ENCODE results near the gene FAM222A. TPM values are rescaled to one million over a fixed set of nuclear protein-coding genes. Genes with fewer than 3 reads are reported as not detected.

FAM222A gene
- polyA plus RNA-seq (ENCODE audit: insufficient read length) = 11.0 TPM

DNA sequence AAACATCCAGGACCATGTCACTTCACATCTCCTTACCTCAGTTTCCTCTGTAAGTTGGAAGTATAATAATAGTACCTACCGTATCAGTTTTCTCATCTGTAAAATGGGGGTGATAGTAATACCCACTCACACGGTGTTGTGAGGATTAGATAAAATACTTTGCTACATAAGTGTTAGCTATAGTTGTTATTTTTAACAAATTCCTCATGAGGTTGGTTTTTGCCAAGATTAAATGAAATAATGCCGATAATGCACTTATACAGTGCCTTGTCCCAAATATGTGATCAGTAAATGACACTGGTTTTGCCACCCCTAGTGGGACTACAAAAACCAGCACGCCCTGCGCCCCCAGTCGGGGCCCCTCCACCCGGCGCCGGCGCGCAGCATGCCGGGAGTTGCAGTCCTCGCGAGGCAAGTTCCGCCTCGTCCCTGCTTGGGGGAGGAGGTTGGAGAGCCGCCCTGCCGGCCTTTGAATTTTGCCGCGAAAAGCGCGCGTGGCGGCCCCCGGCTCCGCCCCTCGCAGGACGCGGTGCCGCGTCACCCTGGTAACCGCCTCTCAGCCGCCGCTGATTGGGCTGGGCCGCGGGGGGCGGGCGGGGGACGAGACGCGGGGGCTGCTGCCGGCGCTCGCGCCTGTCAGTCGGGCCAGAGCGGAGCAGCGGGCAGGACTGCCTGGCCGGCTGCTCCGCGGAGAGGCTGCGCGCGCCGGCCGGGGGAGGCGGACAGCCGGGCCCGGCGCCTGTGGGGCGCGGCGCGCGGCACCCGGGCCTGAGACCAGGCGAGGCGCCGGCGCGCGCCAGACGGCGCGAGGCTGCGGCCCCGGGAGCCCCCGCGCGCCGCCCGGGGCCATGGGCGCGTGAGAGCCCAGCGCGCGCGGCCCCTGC, at the start of gene FAM222A:
Gene FAM222A, plus strand, starts transcription at position 639 of the 884 bp plus-strand sequence. CDS start 30,322 bp downstream, outside the sequence.
- peak; percentile 99 for DNase-seq

DNA sequence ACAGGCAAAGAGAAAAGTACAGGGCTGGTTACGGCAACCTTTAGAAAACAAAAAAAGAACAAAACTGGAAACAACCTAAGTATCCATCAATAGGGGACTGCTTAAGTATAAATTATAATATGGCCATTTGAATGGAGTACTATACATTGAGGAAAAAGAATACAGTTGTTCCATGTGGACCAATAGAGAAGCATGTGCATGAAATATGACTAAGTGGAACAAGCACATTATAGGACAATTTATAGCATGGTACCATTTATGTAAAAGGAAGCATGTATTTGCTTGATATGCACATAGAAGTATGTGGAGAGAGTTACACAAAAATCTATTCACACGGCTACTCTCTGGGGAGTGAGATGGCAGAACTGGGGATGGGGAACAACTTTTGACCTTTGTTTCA, 49.2 kb upstream of the FAM222A start:
- no peak for DNase-seq

DNA sequence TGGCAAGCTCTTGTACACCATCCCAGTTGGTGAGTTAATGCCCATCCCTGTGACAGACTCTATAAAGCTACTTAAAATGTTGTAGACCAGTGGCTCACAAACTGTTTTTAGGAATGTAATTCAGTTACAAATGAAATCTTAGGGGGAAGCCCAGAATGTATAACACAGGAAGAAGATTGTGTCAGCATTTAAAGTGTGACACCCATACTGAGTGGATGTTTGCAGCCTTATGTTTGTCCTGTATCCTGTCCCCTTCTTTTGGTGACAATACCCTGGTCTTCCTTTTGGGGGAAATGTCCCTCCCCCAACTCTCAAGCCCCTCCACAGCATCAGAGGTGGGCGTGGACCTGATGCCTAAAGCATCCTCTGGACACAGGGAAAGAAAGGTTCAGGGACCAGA, 47.6 kb upstream of the FAM222A start:
- DNase-seq = no peak

DNA sequence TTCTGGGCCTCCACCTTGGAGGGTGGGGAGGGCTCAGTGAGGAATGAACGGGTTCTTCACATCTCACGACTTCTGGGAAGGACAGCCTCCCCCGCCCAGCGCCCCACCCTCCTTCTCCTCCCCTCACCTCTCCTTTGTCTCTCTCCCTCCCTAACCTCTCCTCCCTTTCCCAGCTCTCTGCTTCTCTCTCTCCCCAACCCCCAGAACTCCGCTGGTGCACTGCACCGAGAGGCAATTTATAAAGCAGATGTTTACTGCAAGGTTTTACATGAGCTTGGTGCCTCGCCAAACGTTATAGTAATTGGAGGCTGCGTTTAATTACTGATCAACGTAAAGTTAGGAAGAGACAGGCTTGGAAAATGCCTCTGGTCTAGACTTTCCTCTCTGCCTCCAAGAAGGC, 42.9 kb upstream of the FAM222A start:
- DNase-seq = no peak

DNA sequence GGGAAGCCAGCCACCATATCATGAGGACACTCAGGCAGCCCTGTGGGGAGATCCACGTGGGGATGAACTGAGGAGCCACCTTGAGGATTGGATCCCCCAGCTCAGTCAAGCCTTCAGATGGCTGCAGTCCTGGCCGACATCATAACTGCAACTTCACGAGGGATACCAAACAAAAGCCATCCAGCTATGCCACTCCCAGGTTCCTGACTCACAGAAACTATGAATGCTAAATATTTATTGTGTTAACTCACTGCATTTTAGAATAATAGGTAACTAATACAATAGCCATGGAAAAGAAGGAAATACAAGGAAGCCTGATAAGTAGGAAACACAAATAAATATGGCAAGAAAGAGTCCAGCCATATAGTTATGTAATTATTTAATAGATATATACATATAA, 42.1 kb upstream of the FAM222A start:
- no peak for DNase-seq

DNA sequence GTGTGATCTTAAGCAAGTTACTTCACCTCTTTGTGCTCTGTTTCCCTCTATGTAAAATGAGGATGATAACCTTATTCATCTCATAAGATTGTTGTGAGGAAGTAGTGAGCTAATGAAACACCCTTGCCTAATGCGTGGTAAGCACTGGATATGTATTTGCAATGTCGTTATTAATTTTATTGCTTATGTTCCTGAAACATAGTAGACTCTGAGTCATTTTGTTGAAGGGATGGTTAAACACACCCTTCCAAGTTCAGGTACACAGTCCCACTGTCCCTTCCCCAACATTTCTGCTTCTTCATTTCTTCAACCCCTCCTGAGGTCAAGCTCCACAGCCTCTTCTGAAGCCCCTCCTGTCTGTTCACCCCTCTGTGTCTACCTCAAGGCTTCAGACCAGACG, 40.2 kb upstream of the FAM222A start:
- DNase-seq = no peak

DNA sequence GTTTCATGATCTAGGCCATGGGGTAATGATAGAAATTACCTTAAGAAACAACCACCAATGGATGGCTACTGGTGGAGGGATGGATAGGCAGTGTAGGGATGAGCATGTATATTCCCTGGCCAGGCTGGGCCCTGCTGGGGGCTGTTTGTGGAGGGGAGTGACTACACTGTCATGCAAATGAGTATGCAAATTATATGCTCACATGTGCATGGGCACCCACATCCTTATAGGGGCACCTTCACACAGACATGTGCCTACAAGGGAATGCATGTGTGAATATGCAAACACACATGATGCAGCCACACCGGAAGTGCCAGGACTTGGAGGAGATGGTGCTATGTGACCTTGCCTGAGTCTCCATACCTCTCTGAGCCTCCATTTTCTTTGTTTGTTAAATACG, 39.7 kb upstream of the FAM222A start:
- no peak for DNase-seq

DNA sequence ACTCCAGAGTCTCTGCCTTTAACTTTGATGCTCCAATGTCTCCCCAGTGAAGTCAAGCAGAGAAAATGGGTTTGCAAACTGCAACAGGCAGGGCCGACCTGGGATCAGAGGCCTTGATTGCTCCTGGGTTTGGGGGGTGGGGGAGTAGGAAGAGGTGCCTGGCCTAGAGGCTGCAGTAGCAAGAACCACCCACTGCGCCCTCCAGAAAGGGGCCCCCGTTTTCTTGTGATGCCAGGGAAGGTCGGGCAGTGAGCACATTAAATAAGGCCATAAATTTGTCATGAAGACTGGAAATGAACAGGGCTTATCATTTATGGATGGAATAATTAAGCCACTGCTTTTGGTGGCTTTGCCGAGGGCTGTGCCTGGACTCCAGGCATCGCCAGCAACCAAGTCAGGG, 38.2 kb upstream of the FAM222A start:
- DNase-seq = no peak

DNA sequence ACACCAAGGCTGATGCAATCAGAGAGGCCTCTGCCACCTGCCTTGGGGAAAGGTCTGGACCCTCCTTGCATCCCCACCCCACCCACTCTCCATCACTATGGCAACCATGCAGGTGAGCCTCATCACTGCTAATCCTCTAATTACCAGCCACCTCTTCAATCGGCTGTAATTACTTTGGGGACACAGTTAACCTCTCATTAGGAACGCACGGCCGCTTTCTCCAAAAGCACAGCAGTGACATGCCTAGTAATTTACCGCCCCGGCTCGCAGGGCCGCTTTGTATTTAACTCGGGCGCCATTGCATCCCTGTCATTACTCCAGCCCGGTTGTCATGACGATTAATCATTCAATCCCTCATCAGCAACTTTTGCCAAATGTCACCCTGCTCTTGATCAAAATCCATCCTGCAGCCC, 36.3 kb upstream of the FAM222A start:
- no peak for DNase-seq

DNA sequence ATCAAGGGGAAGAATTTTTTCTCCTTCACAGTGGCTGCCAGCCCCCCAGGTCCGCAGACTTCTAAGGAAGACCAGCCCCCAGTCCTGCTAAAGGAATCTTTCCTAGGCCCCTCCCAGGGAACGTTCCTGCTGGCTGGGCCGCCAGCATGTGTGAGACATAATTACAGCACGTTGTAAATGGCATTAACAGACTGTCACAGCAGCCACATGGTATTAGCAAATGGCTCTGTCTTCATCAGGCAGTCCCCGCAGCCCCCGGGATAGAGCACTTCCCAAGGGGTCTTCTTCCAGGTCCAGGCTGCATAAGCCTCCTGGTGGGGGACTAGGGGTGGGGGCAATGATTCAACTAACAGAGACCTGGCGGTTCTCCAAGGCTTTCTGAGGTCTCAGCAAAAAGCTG, 34.9 kb upstream of the FAM222A start:
- peak; percentile 39 for DNase-seq

DNA sequence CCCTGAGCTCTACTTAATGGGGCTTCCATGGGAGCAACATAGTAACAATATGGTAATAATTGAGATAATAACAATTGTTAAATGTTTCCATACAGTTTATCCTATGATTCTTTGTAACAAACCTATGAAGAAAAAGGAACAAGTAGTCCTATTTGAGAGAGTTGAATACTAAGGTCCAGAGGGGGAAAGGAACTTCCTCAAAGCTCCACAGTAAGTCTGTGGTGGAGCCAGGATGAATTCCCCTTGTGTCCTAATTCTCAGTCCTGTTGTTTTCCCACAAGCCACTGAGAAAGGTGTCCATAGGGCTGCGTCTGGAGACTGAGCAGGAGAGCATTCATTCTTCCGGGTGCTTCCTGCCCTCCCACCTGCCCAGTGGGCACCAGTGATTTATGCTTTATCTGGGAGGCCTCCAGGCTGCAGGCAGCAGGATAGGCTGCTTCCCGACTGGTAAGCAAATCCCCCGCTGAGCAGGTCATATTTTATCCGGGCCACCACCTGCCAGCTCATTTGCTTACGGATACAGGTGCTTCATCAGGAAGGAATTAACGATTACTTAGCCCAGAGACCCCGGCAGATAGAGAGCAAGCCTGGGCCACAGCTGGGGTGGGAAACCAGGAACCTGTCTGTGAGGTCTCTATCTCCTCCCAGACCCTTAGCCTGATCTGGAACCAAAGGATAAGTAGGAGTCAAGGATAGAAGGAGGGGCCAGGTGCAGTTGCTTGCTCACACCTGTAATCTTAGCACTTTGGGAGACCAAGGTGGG, 33.9 kb upstream of the FAM222A start:
- DNase-seq = no peak

DNA sequence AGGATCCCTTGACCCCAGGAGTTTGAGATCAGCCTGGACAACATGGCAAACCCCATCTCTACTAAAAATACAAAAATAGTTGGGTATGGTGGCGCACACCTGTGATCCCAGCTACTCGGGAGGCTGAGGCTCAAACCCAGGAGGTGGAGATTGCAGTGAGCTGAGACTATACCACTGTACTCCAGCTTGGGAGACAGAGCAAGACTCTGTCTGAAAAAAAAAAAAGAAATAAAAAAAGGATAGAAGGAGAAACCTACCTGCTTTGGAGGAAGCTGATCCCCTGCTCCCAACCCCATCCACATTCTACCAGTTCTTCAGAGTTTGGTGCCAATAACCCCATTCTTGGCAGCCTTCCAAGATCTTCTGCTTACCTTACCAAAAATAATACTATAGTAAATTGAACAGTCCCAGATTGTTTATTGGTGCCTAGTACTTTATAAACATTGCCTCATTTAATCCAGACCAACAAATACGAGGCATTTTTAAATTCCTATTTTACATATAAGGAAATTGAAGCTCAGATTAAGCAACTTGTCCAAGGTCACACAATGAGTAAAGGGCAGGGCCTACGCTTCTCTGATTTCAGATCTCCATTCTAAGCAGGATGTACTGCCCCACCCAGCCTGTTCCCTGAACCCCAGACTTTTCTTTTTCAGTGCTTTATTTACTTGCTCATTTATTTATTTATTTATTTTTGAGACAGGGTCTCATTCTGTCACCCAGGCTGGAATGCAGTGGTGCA, 33.2 kb upstream of the FAM222A start:
- DNase-seq = no peak

DNA sequence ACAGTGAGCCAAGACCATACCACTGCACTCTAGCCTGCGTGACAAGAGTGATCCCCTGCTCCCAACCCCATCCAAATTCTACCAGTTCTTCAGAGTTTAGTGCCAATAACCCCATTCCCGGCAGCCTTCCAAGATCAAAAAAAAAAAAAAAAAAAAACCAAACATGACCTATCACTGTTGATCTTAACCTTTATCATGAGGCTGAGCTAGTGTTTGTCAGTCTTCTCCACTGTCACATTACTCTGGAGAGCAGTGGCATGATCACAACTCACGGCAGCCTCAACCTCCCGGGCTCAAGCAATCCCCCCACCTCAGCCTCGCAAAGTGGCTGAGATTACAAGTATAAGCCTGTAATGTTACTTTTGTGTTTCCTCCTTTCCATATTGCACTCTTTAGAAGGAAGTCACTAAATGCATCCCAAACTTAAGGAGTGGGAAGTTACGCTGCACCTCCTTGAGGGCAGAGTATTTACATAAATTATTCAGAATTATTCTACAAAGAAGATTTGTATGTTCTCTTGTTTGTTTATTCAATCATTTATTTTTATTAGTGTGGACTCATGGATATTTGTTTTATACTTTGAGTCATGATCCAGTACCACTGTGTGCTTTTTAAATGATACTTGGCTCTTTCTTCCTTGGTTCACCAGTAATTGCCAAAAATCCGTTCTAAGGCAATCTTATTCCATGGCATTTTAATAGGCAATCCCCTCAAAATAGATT, 31.5 kb upstream of the FAM222A start:
- no peak for DNase-seq

DNA sequence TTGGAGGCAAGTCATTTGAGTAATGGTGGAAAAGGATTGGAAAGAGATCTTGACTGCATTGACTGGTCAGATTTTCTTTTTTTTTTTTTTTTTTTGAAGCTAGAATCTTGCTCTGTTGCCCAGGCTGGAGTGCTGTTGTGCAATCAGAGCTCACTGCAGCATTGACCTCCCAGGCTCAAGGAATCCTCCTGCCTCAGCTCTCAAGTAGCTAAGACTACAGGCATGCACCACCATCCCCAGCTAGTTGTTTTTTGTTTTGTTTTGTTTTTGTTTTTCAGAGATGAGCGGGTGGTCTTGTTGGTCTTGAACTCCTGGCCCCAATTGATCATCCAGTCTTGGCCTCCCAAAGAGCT, 30.9 kb upstream of the FAM222A start:
- no peak for DNase-seq

DNA sequence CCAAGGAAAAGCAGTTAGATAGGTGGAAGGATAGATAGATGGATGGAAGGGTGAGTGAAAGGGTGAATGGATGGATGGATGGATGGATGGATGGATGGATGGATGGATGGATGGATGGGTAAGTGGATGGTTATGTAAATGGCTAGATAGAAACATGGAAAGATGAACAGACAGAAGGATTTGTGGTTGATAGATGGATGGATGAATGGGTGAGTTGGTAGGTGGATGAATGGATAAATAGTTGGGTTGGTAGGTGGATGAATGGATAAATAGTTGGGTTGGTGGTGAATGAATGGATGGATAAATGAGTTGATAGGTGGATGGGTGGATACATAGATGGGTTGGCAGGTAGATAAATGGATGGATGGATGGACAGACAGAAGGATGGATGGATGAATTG, 30.3 kb upstream of the FAM222A start:
- DNase-seq = no peak

DNA sequence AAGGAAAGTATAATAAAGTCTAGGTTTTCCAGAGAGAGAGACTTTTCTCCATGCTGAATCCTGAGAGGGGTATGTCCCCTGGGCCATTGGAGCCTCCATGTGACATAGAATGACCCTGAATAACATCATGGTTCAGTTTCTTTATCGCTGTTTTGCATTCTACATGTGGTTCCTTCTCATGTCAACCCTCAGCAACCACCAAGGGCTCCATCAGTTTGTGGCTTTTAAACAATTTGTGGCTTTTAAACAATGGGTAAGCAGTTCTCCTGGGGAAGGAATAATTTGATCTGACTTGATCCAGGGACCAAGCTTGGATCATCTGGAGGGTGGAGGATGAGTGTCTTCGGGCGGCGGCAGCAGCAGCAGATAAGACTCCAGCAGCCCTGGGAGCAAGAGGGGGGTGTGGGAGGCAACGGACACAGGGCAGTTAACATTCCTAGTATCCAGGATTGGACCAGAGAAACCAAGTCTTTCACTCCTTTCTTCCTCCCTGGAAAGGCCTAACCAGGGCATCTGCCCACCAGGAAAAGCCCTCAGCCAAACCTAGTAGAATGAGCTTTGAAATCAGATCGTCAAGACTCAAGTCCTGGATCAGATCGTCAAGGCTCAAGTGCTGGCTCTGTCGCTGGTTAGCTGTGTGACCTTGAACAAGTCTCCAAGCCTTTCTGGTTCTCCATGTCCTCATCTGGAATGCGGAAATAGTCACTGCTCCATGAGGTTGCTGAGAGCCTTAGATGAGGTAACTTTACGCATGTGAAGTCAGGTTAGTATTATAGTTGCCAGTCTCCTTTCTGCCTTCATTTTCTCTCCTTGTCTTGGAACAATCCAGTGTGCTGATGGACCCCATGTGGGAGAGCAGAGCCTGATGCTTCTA, 27.8 kb upstream of the FAM222A start:
- DNase-seq = no peak

DNA sequence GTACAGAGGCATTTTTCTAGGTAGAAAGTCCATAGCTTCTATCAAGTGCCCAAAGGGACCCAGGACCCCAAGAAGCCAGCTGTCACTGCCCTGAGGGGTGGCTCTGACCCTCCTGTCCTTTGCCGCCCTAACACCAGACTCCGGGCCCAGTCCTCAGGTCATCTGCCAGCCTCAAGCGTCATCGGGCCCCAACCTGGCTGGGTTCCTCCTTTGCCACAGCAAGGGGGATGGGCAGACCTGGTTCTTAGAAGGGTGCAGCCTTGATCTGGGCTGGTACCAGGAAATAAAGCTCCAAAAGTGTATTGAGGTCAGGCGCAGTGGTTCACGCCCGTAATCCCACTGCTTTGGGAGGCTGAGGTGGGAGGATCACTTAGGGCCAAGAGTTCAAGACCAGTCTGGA, 27.1 kb upstream of the FAM222A start:
- DNase-seq = no peak

DNA sequence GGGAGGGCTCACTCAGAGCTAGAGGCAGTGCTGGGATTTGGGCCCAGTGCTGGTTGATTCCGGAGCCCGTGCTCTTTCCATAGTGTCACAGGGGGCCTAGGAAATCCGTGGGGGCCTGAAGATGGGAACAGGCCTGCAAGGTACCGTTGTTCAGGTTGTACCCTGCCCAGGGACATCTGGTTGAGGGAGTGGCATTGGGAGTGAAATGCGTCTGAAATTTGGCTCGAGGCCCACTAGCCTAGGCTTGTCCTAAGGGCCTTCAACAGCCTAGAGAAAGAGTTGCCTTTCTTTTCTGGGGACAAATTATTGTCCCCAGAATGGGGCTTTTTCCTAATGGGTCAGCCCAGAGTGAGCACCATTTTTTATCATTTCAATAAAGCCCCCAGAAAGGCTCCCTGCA, 26.4 kb upstream of the FAM222A start:
- no peak for DNase-seq

DNA sequence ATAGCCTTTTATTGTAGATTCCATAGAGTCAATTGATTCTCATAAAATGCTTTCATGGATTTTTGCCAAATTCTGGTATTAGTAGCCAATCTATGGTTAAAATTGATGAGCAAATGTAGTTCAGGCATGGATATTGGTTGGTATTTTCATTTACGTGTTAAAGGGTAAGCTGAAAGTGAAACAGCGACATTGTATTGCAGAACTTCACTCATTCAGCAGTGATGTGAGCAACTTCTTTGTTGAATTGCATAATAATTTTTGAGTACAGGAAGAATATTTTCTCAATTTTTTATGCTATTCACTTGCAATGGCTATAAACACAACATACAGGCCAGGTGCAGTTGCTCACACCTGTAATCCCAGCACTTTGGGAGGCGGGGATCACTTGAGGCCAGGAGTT, 24.2 kb upstream of the FAM222A start:
- no peak for DNase-seq

DNA sequence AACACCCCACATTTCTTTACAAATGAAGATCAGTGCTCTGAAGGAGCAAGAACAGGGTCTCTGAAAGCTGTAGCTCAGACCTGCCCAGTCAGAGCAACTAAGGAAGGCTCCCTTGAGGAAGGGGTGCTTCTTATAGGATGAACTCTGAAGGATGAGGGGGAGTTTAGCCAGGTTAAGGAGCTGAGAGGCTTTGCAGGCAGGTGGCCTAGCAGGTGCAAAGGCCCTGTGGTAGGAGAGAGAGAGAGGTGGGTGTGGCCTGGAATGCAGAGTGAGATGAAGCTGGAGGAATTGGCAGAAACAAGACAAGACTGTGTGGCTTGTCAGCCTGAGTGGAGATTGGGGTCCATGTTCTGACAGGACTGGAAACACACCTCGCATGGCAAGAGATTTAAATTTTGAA, 20.5 kb upstream of the FAM222A start:
- DNase-seq = no peak
